ENCODE data around the gene JHY.

- TF ChIP-seq USF2 (IDR thresholded peaks at IDR 0.05; ENCODE audit: low read depth, low read length) = no peak
- no peak for TF ChIP-seq CEBPB (IDR thresholded peaks at IDR 0.05; ENCODE audit: low read depth, low read length)
- TF ChIP-seq CTCF (conservative IDR thresholded peaks at IDR 0.05; ENCODE audit: low read depth, low read length) = no peak
- TF ChIP-seq RAD21 (IDR thresholded peaks at IDR 0.05; ENCODE audit: low read length) = no peak
- TF ChIP-seq MXI1 (IDR thresholded peaks at IDR 0.05; ENCODE audit: borderline replicate concordance, low read depth, low read length) = no peak
These were observed 94.3 kb downstream of the JHY start for GRCh38 chr11:122976734-122977469.
